ENCODE measurements around the gene M1AP.

- TF ChIP-seq POU2F2 (IDR thresholded peaks at IDR 0.05; ENCODE audit: low read depth, low read length) (no peak), TAF1 (IDR thresholded peaks at IDR 0.05; ENCODE audit: low read depth, low read length) (no peak), POLR2AphosphoS5 (IDR thresholded peaks at IDR 0.05; ENCODE audit: low read depth, low read length) (no peak), POLR2A (IDR thresholded peaks at IDR 0.05; ENCODE audit: low read depth, low read length) (no peak), PAX5 (IDR thresholded peaks at IDR 0.05; ENCODE audit: insufficient read depth, low read length, severe bottlenecking) (no peak)
Observed at GRCh38 chr2:74552914-74553811, 95.0 kb downstream of the M1AP start.

All from GM12891 (cell line).